CD4-positive, alpha-beta T cell treated with Interleukin-21 for 1 hour (primary cell): Measurements from ENCODE around the gene FOXS1.

Experiments
- DNase-seq: peaks from one replicate; pipeline ENCODE4 v3.0.0-alpha.2; 2020

Gene FOXS1

GRCh38 chr20:31845300-31845863 is at the start of gene FOXS1:
Gene FOXS1 (minus strand): TSS chr20:31845604. CDS start chr20:31845542, 62 bp downstream.
- no peak for DNase-seq

DNA sequence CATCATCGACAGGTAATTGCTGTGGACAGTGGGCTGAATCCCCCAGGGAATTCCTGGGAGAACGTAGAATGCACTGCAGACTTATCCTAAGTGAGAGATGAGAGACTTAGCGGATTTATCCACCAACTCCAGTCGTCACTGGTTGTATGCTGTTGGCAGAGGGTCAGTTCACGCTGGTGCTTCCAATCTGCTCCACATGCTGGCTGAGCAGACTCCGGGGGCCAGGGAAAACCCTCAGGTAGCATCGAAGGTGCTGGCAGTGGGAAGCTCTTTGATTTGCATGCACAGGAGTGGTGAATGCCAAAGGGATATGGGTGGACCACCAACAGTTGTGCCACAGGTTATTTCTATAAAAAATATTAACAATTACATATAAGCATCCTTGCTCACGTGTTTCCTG is 45.2 kb upstream of the FOXS1 start:
- no peak for DNase-seq

DNA sequence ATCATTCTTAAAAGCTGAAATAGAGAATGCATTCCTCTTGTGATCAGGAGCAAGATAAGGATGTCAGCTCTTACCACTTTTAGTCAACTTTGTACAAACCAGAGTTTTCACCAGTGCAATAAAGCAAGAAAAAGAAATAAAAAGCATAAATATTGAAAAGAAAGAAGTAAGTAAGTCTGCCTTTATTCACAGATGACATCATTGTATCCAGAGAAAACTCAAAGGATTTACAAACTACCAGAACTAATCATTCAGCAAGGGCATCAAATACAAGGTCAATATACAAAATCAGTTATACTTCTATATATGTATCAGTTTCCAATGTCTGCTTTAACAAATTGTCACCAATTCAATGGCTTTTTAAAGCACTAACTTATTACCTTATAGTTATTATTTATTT is 38.4 kb upstream of the FOXS1 start:
- DNase-seq: no peak

GRCh38 chr20:31881945-31882344 is 36.5 kb upstream of the FOXS1 start:
- no peak for DNase-seq

GRCh38 chr20:31879143-31879987 is 34.0 kb upstream of the FOXS1 start:
- peak; percentile 85 for DNase-seq

DNA sequence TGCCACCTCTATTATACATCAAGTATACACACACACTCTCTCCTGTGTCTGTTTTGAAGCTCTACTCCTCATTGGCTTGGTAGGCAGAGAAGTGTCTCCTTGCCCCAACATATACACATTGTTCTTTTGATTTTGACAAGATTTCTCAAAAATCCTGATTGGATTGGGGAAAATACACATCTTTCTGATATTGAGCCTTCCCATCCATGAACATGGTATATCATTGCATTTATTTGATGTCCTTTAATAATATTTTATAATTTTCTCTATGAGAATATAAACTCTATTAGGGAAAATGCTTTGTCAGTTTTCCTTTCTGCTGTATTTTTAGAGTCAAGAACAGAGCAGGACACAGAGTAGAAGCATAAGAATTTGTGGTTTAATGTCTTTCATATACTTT is 32.3 kb upstream of the FOXS1 start:
- no peak for DNase-seq

GRCh38 chr20:31875671-31876070 is 30.3 kb upstream of the FOXS1 start:
- DNase-seq: no peak

GRCh38 chr20:31872406-31872805 is 27.0 kb upstream of the FOXS1 start:
- no peak for DNase-seq

DNA sequence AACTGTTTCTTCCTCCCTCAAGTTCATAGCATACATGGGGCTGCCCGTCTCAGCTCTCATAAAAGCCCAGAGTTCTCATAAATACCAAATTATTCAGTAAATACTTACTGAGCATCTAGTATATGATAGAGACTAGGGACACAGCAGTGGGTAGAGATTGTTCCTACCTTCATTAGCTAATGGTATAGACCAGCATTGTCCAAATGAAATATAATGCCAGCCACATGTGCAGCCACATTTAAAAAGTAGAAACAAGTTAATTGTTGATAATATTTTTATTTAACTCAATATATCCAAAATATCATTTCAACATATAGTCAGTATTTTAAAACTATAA is 26.2 kb upstream of the FOXS1 start:
- DNase-seq: no peak

- no peak for DNase-seq
Measured at GRCh38 chr20:31870726-31871617, 25.6 kb upstream of the FOXS1 start.

DNA sequence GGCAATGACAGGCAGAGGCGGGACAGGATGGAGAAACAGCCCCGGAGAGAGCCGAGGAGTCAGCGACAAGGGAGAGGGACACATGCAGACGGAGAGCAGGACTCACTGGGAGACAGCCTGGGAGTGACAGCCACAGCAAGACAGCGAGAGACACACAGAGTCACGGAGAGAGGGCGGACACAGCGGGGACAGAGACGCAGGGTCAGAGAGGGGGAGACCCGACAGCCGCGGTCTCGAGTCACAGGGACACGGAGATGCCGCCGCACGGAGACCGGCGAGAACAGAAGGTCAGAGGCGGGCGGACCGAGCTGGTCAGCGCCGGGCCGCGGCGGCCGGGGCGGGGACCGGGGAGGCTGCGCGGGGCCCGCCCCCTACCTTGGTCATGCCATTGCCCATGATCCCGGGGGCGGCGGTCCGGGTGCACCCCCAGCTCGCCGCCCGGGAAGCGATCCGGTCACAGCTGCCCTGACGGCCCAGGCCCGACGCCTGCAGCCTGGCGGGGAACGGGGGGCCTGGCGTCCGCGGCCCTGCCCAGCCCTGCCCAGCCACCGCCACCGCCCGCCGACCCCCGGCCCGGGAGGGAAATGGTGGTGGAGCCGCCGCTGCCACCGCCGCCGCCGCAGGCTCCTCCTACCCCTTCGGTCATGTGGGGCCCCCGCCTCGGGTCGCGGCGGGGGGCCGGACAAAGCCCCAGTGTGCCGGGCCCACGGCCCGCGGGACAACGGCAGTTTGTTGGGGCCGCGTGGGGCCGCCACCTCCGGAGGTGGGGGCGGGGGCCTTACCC is 24.7 kb upstream of the FOXS1 start, which contains the start of the genes DUSP15 and TTLL9:
Gene DUSP15, minus strand, starts transcription at position 586 of the 784 bp plus-strand sequence. Its CDS starts 190 bp downstream, at position 396.
Gene TTLL9, plus strand, starts transcription at position 693 of the 784 bp plus-strand sequence. CDS start 493 bp downstream, outside the sequence.
- no peak for DNase-seq

DNA sequence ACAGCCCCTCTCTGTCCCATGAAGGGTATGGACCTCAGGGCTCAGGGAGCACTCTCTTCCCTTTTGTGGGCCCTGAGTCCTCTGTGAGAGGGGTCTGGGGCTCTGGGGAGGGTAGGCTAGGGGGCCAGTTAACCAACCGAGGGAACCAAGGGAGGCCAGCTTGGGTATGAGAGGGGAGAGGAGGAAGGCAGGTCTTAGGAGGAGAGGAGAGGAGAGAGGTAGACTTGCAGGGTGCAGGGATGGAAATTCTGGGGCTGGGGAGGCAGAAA is 24.2 kb upstream of the FOXS1 start:
- no peak for DNase-seq

- DNase-seq: no peak
Measured at GRCh38 chr20:31868853-31869672, 23.7 kb upstream of the FOXS1 start.

GRCh38 chr20:31866221-31866620 is 20.8 kb upstream of the FOXS1 start:
- no peak for DNase-seq

- DNase-seq: no peak
Measured at GRCh38 chr20:31864521-31865400, 19.4 kb upstream of the FOXS1 start.

DNA sequence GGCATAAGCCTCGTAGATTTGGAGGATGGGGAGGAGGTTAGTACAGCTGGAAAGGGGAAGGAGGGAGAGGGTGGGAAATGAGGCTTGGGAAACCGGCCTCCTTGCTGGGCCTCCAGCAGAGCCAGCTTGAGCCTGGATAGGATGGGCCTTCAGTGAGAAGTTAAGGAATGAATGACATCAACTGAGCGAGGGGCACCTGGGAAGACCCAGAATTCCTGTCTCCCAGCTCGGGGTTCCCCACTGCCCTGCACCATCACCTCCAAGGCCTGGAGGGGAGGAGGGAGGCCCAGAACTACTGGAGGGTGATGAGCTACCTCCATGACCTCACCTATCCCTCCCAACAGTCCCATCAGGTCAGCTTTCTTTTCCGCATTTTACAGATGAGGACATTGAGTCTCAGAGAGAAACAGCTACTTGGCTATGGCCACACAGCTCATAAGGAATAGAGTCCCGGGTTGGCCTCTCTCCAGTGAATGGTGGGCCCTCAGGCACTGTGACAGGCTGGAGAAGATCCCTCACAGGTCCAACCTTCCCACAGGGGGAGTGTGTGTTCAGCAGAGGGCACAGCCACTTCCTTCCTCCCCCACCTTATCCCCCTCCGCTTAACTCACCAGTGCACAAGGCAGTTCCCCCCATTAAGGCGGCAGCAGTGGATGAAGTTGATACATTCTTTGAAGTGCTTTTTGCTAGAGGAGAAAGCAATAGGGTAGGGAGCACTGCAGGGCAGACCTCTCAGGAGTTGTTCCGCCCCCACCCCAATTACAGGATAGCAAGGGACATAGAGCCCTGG is 18.1 kb upstream of the FOXS1 start:
- no peak for DNase-seq

DNA sequence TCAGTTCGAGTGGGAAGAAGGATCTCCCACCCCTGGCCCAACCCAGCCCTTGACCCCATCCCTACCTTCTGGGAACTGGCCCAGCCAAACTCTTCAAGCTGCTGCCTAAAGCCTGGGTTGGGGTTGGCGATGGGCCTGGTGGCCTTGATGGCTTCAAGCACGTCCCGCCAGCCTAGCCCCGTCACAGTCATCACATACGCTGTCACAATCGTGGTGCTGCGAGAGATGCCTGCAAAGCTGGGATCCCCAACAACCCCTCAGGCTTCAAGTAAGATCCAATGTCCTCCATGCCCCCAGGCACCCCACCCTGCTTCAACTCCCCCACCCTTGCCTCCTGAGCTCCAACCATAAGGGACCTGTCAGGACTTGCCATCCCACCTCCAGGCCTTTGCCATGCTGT is 17.1 kb upstream of the FOXS1 start:
- DNase-seq: no peak

DNA sequence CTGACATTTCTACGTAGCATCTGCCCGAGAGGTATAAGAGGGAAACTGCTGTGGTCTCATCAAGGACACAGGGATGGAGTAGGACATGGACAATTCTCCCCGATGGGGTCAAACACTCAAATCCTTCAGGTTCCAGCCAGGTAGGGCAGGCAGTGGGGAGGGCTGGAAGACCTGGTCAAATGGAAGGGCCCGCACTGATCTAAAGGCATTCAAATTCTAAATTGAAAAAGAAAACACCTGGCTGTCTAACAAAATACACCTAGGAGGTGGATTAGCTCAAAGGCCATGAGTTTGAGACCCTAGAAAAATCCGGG is 16.7 kb upstream of the FOXS1 start:
- no peak for DNase-seq

GRCh38 chr20:31861385-31862156 is 16.2 kb upstream of the FOXS1 start:
- peak; percentile 74 for DNase-seq

DNA sequence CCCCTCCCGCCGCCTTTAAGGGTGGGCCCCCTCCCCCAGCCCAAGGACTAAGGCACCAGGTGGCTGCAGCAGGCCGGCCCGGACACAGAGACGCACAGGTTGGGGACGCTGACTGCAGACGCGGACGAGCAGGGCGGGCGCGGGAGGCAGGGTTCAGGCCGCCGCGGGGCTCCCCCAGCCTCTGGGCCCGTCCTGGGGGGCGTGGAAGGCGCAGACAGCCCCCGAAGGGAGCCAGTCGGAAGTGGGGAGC is 15.7 kb upstream of the FOXS1 start:
- no peak for DNase-seq
